GM18868 (cell line): ENCODE measurements around the gene XBP1.
A peak's percentile ranks its signal among the peaks of the same experiment; 100 is the strongest.
"Not testable (repeated sequence)": the region's sequence is repeated elsewhere in the genome, so short reads cannot be mapped to it uniquely, and the experiment has no call there.

Experiments
- ATAC-seq: cut with Tn5 transposase; IDR thresholded peaks from one replicate; pipeline ENCODE4 v1.9.1; 2021; ENCODE audit warnings: mild to moderate bottlenecking, moderate library complexity; ENCODE audit not compliant: unreplicated experiment

XBP1 gene

GRCh38 chr22:28819253-28820096 is 19.1 kb upstream of the XBP1 start:
- ATAC-seq = no peak

GRCh38 chr22:28817919-28818859 is 17.8 kb upstream of the XBP1 start:
- no peak for ATAC-seq

GRCh38 chr22:28817064-28817463 is 16.7 kb upstream of the XBP1 start:
- no peak for ATAC-seq

GRCh38 chr22:28815729-28816128 is 15.4 kb upstream of the XBP1 start:
- no peak for ATAC-seq

GRCh38 chr22:28815111-28815510 is 14.7 kb upstream of the XBP1 start:
- ATAC-seq = no peak

- no peak for ATAC-seq
Observed at GRCh38 chr22:28813772-28814518, 13.6 kb upstream of the XBP1 start.

- no peak for ATAC-seq
Observed at GRCh38 chr22:28812516-28812915, 12.1 kb upstream of the XBP1 start.

GRCh38 chr22:28810821-28811491 is 10.6 kb upstream of the XBP1 start:
- ATAC-seq = no peak

GRCh38 chr22:28808716-28809355 is 8.5 kb upstream of the XBP1 start:
- ATAC-seq = no peak

- ATAC-seq = not testable (repeated sequence)
Observed at GRCh38 chr22:28805426-28805825, 5.1 kb upstream of the XBP1 start.

GRCh38 chr22:28802595-28803123 is 2.3 kb upstream of the XBP1 start:
- no peak for ATAC-seq

- ATAC-seq = no peak
Observed at GRCh38 chr22:28801845-28802594, 1.7 kb upstream of the XBP1 start.

- peak; percentile 6 for ATAC-seq
Observed at GRCh38 chr22:28799606-28800307, 612 bp downstream of the XBP1 start.

GRCh38 chr22:28798810-28799605 is 1.4 kb downstream of the XBP1 start:
- no peak for ATAC-seq

- ATAC-seq = no peak
Observed at GRCh38 chr22:28795932-28796856, 4.2 kb downstream of the XBP1 start.

GRCh38 chr22:28795071-28795693 is 5.2 kb downstream of the XBP1 start:
- ATAC-seq = no peak
